ENCODE measurements around the gene B4GAT1.
A peak's percentile ranks its signal among the peaks of the same experiment; 100 is the strongest.
"Not testable (repeated sequence)": the region's sequence is repeated elsewhere in the genome, so short reads cannot be mapped to it uniquely, and the experiment has no call there.

Gene B4GAT1

DNA sequence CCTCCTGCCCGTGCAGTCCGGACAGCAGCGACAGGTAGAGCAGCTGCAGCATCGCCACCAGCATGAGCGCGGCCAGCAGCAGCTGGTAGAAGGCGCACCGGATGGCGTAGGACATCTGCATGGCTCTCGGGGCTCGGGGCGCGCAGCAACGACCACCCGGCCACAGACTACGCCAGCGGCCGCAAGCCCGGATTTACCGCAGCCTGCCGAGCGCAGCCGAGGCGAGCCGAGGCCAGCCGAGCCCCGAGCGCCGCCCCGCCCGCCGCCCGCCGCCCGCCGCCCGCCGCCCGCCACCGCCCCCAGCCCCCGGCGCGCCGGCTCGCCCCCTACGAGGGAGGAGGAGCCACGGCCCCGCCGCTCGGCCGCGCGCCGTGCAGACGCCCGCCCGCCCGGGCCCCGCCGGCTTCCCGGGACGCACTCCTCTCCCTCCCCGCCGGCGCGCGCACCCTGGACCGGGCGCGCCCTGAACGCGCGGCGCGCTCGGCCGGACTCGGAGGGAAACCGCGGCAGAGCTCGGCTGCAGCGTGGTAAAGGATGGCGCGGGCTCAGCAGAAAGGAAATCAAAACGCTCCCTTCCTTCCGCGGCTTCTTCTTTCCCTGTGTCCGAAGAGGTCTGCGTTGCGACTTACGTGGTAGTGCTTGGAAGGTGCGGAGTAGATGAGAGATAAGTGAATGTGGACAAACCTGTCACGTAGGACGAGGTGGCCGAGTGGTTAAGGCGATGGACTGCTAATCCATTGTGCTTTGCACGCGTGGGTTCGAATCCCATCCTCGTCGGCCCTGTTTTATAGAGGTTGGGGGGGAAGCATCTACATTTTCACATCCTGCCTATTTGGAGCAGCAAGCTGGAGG, at the start of gene B4GAT1:
Gene B4GAT1 (minus strand): TSS at position 205 of the 852 bp plus-strand sequence. CDS start 84 bp downstream, at position 121.
- DNase-seq (ENCODE audit: low spot score): peak; percentile 88
- FAIRE-seq: no peak

DNA sequence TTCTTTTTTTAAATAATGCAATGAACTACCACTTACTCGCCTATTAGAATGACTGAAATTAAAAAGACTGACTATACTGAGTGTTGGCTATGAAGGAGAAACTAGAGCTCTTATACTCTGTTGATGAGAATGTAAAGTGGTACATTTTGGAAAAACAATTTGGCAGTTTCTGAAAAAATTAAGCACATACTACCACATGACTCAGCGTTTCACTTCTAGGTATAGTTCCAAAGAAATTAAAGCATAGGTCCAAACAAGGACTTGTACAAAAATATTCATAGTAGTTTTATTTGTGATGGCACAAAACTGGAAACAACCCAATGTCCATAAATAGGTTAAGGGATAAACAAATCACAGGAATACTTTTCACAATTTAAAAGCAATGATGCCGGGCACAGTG, 46.5 kb upstream of the B4GAT1 start:
- FAIRE-seq (no peak), DNase-seq (ENCODE audit: low spot score) (no peak)

- DNase-seq (ENCODE audit: low spot score) (no peak), FAIRE-seq (no peak)
Measured at GRCh38 chr11:66391322-66391721, 43.9 kb upstream of the B4GAT1 start.

GRCh38 chr11:66388780-66389386, 41.5 kb upstream of the B4GAT1 start:
- no peak for FAIRE-seq
- DNase-seq (ENCODE audit: low spot score): peak; percentile 18

DNA sequence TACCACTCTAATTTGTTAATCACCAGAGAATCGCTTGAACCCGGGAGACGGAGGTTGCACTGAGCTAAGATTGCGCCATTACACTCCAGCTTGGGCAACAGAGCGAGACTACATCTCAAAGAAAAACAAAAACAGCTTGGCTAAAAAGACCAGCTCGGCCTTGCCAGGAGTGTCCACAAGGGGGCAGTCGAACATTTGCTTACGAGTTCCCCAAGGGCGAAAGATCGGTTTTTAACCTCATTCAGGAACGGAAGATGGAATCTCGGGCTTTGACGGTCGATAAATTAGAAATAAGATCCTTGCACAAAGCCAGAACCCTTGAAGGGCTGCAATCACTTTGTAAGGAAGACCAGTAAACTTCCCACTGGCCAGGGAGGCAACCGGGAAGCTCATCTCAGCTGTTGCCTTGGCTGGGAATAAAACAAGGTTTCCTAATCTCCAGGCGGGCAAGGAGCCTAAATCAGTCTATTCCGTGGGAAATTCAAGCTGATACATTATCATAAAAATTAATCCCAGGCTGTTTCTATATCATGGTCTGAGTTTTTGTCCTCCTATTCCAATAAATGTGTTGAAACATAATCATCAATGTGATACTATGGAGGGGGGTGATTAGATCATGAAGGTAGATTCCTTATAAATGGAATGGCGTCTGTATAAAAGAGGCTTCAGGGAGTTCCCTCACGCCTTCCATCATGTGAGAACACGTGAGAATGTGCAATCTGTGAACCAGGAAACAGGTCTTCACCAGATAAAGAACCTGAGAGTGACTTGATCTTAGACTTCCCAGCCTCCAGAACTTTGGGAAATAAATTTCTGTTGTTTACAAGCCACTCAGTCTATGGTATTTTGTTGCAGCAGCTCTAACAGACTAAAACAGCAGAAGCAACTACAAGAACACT, 39.0 kb upstream of the B4GAT1 start:
- FAIRE-seq (no peak), DNase-seq (ENCODE audit: low spot score) (peak; percentile 59)

GRCh38 chr11:66384316-66384715, 36.9 kb upstream of the B4GAT1 start:
- not testable (repeated sequence) for DNase-seq (ENCODE audit: low spot score); FAIRE-seq

- not testable (repeated sequence) for DNase-seq (ENCODE audit: low spot score); FAIRE-seq
Measured at GRCh38 chr11:66380264-66380663, 32.8 kb upstream of the B4GAT1 start.

GRCh38 chr11:66373690-66374287, 26.4 kb upstream of the B4GAT1 start:
- DNase-seq (ENCODE audit: low spot score); FAIRE-seq: not testable (repeated sequence)

DNA sequence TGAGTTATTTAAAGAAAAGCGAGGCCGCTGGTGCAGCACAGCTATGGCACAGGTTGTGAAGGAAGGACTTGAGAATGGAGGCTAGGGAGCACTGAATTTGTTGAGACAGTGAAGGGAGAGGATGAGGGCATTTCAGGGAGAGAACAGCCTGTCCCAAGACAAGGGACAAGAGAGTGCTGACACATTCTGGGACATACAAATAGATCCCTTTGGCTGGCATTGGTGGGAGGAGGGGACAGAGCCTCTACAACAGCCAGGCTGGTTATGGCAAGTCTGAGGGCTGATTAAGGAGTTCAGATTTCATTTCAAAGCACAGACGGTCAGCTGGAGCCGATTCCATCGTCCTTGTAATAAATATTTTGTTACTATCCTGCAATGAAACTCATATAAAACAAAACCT, 25.8 kb upstream of the B4GAT1 start:
- no peak for DNase-seq (ENCODE audit: low spot score)
- FAIRE-seq: no peak

DNA sequence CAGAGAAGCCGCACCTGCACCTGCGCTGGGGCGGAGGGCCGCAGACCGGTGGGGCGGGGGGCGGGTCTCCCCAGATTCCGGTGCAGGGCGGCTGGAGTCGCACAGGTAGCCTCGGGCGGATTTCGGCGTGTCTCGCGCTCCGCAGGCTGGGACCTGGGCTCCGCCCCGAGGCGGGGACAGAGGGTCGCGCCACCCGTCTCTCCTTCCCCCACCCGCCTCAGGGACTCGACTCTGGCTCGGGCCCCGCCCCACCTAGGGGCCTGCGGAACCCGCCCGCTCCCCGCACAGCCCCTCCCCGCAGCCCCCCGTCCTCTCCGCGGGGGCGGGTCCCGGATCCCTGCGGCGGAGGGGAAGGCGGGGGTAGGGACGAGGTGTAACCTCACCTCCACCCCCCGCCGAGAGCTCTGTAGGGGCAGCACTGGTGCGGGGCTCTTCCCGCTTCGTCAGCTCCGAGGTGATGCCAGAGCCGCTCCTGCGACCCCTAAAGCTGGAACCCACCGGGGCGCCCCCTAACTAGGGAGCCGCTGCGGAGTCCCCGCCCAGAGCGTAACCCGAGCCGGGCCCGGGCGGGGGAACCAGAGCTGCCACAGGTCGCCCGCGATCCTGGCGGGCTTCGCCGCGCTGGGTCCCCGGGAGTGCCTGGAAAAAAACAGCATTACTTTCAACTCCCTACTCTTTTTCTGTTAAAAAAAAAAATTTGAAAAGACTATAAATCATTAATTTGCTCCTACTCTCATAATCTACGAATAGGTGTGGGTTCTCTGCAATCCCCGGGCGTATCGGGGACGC, 24.4 kb upstream of the B4GAT1 start, which contains the start of gene SLC29A2:
Gene SLC29A2 (minus strand): TSS at position 134 of the 789 bp plus-strand sequence. CDS start 169 bp downstream, outside the sequence.
- FAIRE-seq (no peak), DNase-seq (ENCODE audit: low spot score) (no peak)

DNA sequence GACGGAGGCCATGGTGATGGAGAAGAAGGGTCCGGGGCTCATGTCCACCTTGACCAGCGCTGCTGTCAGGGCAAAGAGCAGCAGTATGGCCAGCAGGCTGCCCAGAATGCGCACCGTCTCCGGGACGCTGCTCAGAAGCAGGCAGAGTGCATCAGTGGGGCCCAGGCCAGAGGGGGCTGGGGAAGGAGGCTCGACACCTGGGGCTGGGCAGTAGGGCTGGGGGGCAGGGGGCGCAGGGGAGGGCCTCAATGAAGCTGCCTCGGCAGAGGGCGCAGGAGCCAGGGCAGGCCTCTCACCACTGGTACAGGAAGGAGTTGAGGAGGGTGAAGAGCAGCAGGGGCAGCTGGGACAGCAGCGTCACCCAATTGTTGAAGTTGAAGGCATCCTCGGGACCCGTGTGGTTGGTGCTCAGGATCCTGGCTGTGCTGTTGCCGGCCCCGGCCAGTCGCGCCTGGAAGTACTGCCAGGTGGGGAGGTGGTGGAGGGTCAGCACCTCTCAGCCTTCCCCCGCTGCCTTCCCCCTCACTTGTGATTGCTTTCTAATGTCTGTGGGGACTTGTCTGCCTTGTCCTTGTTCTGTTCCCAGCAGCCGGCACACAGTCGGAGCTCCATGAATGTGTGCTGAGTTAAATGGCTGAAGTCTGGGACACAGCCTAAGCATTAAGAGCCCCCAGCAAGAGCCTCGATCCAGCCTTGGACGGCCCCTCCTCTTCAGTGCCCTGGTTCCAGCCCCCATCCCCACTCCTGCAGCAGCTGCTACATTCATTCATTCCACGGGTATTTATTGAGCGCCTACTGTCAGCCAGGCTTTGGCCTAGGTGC, 21.9 kb upstream of the B4GAT1 start:
- FAIRE-seq (no peak), DNase-seq (ENCODE audit: low spot score) (no peak)

DNA sequence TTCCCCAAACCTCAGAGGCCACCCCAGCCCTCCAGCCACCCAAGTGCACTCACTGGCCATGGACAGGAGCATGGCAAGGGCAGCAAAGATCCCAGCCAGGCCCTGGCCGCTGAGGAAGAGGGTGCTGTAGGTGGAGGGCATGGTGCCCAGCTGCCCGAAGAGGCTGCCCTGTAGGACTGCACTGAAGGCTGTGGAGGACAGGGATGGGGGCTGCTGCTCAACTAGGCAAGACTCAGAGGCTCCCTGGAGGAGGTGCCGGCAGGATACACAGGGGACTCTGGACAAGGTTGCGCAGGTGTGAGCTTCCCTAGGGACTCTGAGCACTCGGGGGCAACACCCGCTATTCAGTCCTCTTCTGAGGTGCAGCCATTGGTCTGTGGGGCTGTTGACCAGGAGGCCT, 21.1 kb upstream of the B4GAT1 start:
- no peak for DNase-seq (ENCODE audit: low spot score)

GRCh38 chr11:66367561-66368312, 20.3 kb upstream of the B4GAT1 start:
- DNase-seq (ENCODE audit: low spot score) (no peak), FAIRE-seq (no peak)

More for the DNA sequence above, 21.1 kb upstream of the B4GAT1 start:
- no peak for FAIRE-seq

DNA sequence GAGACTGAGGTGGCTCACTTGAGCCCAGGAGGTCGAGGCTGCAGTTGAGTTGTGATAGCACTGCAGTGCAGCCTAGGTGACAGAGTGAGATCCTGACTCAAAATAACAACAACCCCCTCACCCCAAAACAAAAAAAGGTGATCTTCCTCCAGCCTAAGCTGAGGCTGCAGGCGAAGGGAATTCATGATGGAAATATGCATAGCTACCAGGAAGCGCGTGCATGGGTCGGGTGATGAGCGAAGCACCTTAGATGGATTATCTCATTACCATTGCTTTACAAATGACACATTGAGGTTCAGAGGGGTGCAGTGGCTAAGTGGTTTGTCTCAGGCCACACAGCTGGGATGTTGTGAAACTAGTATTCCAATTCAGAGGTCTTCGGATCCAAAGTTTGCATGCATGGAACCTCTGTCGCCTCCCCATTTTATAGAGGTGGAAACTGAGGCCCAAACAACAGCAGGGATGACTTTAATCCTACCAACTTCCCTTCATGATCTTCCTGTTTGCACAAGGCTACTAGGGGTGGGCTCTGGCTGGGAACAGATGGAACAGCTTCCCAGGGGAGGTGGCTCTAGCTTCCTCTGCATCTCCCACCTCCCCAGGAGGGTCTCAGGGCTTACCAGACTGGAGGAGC, 19.5 kb upstream of the B4GAT1 start:
- DNase-seq (ENCODE audit: low spot score) (no peak), FAIRE-seq (no peak)

DNA sequence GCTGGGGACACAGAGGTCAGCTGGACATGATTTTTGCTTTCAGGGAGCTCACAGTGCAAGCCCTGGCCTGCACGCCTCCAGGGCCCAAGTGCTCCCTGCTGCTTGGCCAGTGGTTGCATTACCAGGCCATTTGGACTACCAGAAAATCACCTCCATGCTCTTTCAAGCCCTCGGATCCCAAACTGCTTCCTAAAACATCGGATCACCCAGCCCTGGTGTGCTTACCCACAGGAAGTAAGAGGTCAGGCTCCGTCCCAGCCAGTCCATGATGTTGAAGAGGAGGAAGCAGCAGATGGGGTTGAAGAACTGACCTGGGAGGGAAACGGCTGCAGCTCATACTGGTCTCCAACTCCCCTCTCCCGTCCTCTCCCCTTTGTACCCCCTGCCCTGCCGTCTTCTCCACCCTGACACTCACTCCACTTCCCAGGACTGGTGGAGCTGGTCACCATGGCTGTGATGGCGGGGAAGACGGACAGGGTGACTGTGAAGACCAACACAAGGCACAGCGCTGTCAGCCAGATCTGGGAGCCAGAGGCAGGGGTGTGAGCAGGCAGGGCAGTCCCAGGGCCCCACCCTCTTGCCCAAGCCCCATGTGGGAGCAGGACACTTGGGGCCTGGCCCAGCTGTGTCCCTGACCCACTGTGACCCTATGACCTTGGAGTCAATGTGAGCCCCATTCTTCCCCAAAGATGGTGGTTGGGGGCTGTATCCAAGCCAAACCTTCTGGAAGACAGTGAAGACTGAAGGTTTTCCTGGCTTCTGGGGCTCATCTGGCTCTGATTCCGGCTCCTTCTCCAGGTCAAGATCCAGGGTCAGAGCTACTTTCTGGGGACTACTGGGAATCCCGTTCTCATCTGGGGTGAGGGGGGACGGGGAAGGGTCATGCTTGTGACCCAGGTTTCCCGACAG, 18.5 kb upstream of the B4GAT1 start:
- FAIRE-seq (no peak), DNase-seq (ENCODE audit: low spot score) (no peak)

GRCh38 chr11:66365166-66365565, 17.7 kb upstream of the B4GAT1 start:
- FAIRE-seq (no peak), DNase-seq (ENCODE audit: low spot score) (no peak)

Data from RCC 7860 (cell line).